Right ventricle myocardium inferior (tissue), 1 donor: ENCODE results near the gene GOLGA6D. TPM values are rescaled to one million over a fixed set of nuclear protein-coding genes. Genes with fewer than 3 reads are reported as not detected.
"Not testable (repeated sequence)": the region's sequence is repeated elsewhere in the genome, so short reads cannot be mapped to it uniquely, and the experiment has no call there.

Source experiments
- ATAC-seq: fragments of 200-7000 bp; cut with Tn5 transposase; one replicate; pipeline ENCODE4 v1.9.1; 2020; ENCODE audit warnings: mild to moderate bottlenecking, moderate library complexity
- DNase-seq: peaks from one replicate; pipeline ENCODE4 v3.0.0; 2021; ENCODE audit errors: missing footprints
- intact Hi-C: fragments of 100-400 bp; cut with DNase I; formaldehyde crosslinking; loops from one replicate; pipeline ENCODE4 v1.11.0; 2022
- long read RNA-seq: library from polyadenylated mRNA; unstranded; transcript quantifications from one replicate; pipeline ENCODE4 v2.0.0, GENCODE V29; 2021
- total RNA-seq: library from RNA; stranded (reverse); fragmentation: NEBNext Ultra II Directional; extraction: Animal tissue kit (Norgen Biotek cat#: 25700); gene quantifications from one replicate; pipeline ENCODE4 v1.2.1, GENCODE V29; 2021
- donor health status: DM: no; HTN: yes; CAD: no; lungs with severe emphysema.

GOLGA6D gene
- not detected for total RNA-seq
- long read RNA-seq = 0 reads

DNA sequence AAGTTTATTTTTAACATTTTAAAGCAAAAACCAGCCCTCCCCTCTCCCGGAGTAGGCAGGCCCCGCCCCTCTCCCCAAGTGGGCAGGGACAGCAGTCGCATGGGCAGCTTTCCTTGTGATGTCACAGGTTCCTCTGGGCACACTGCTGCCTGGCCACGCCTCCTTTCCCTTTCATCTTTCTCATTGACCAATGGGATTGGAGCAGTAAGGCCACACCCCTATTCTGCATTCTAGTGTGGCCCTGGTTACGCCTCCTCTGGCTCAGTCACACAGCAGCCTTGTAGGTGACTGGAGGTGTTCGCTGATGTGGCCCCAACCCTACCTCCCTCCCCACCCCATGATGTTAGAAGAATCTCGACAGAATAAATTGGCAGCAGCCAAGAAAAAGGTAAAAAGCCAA is at the start of gene GOLGA6D:
Gene GOLGA6D (plus strand): TSS at position 264 of the 400 bp plus-strand sequence. CDS start 41 bp downstream, at position 305.
- ATAC-seq, DNase-seq, intact Hi-C loops: not testable (repeated sequence)

- intact Hi-C loops = no loop called here
Observed at GRCh38 chr15:75233504-75234190, 49.0 kb upstream of the GOLGA6D start.

DNA sequence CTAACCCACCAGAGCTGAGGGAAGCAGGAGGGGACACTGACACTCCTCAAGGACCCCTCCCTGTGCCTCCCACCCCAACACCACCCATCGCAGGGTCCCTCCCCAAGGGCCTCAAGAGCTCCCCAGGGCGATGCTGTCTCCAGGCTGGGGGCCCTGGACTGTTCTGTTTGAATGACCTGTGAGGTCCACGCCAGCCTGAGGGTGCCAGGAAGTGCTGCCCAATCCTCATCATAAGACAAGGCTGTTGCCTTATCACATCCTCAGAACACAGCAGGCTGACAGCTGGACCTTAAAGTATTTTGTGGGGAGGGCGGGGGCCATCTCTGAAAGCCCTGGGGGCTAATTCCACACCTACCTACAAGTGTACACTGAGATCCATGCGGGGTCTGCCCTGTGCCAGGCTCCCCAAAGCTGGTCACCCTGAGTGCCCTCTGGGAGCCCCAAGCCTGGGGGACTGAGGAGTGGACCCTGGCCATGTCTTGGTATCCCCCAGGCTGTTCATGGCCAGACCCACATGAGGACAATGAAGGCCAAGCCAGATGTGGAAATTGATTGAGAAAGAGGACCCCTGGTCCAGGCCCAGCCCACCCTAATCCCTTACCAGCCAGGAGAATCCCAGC is 48.3 kb upstream of the GOLGA6D start:
- DNase-seq = peak; percentile 54
- intact Hi-C loops = no loop called here

More at GRCh38 chr15:75233504-75234190, 49.0 kb upstream of the GOLGA6D start:
- DNase-seq (peak; percentile 43), ATAC-seq (no peak)

DNA sequence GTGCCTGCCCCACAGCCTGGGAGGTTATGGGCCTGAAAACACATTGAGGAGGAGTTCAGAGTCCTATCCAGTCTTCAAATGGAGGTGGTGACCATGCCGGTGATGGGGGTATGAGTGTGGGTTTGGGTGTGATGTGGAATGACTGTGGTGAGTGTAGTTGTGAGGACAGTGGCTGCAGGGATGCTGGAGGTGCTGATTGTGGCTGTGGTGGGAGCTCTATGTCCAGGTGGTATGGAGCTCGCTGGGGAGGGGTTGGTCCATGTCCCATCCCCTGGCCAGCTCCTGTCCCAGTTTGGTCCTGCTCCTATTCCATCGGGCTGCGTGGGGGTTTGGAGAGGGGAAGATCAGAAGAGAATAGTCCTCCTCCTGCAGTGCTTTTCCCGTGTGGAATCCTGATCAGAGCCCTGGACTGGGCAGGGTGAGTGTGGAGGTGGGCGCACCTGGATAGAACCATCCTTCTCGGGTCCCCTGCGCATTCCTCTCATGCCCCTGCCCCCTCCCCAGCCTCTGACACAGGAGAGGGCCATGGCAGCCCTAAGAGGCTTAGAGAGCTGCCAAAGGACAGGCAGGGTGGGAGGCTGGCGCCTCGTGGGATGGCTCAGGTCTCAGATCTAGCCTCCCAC is 47.5 kb upstream of the GOLGA6D start:
- ATAC-seq (no peak), DNase-seq (peak; percentile 25)
- intact Hi-C loops = no loop called here

More for the DNA sequence above, 48.3 kb upstream of the GOLGA6D start:
- ATAC-seq = no peak

DNA sequence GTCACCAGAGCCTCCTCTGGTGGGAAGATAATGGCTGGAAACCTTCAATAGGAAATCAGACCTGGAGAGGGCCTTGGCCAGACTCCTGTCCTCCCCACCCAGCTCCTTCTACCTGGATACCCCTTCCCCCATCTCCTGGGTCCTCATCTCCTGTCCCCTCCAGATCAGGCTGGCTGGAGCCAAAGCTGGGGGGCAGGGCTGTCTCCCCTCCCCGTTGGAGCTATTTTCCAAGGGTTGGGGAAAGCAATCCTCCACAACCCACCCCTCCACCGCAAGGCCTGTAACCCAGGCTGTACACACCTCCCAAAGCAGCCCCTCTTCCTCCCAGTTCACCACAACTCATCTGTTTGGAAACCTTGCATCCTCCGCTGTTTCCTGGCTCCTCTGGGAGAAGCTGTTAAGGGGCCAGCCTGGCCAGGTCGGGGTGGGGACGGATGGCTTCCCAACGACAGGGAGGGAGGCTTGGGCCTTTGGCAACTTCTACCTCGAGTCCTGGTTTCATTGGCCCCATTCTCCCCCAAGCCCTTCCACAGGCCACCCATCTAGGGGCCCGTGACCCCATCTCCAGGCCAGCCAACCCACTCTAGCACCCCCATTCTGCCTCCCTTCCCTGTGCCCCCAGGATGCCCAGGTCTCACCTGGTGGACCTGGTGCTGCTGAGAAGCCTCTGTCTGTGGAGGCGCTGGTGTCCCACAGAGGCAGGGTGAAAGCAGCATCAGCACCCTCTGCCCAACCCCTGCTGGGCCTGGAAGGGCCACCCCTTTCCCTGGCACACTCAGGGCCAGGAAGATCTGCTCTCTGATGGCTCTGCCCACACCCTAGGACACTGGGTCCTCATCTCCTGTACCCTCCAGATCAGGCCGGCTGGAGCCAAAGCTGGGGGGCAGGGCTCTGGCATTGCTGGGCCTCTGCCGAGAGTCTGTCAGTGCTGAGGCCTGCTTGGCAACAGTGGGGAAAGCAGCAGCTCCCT is 46.6 kb upstream of the GOLGA6D start:
- DNase-seq = peak; percentile 71
- intact Hi-C loops = no loop called here
- peak; percentile 89 for ATAC-seq

GRCh38 chr15:75237316-75237982 is 45.2 kb upstream of the GOLGA6D start:
- intact Hi-C loops = no loop called here
- no peak for ATAC-seq

GRCh38 chr15:75238150-75238549 is 44.5 kb upstream of the GOLGA6D start:
- no peak for DNase-seq
- intact Hi-C loops = no loop called here
- ATAC-seq = no peak

More at GRCh38 chr15:75237316-75237982, 45.2 kb upstream of the GOLGA6D start:
- DNase-seq = peak; percentile 42

GRCh38 chr15:75245741-75246140 is 36.9 kb upstream of the GOLGA6D start:
- ATAC-seq, DNase-seq, intact Hi-C loops: not testable (repeated sequence)

DNA sequence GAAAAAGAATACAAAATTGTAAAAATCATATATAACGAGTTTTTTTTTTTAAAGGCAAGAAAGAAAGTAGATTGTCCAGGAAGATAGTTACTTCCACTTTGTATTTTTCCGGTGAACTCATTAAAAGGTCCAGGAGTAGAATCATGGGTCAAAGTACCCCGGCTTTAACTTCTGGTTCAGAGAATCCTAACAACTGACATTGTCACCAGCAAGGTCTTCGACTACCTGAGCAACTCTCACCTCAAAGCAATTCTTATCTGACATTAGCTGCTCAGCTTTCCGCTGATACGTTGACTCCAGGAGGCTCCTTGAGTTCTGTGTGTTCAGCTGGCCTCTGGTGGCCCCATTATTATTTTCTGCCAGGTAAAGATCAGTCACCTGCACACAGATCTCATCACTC is 33.6 kb upstream of the GOLGA6D start:
- ATAC-seq, intact Hi-C loops, DNase-seq: not testable (repeated sequence)

GRCh38 chr15:75249726-75250125 is 32.9 kb upstream of the GOLGA6D start:
- ATAC-seq (no peak), DNase-seq (no peak)
- intact Hi-C loops = no loop called here

DNA sequence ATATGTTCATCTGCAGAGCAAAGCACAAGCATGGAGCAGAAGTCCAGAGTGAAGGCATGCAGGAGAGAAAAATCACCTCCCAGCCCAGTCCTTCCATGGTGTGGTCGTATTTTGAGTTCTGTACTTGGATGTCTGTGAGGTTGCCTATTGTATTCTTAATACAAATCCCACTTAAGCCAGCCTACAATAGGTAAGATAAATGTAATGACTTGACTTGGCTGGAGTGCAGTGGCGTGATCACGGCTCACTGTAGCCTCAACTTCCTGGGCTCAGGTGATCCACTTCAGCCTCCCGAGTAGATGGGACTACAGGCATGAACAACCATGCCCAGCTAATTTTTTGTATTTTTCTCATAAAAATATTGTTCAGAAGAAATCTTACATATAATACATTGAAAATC is 31.3 kb upstream of the GOLGA6D start:
- DNase-seq, ATAC-seq, intact Hi-C loops: not testable (repeated sequence)

GRCh38 chr15:75252285-75252684 is 30.4 kb upstream of the GOLGA6D start:
- ATAC-seq, intact Hi-C loops, DNase-seq: not testable (repeated sequence)

GRCh38 chr15:75258034-75258433 is 24.6 kb upstream of the GOLGA6D start, which contains the start of gene GOLGA6C:
GOLGA6C (plus strand) TSS chr15:75258334; CDS start chr15:75258599, 265 bp downstream.
- DNase-seq, ATAC-seq, intact Hi-C loops: not testable (repeated sequence)

GRCh38 chr15:75258620-75259343 is 23.9 kb upstream of the GOLGA6D start:
- ATAC-seq, intact Hi-C loops: not testable (repeated sequence)
- peak; percentile 14 for DNase-seq

- ATAC-seq, intact Hi-C loops: not testable (repeated sequence)
Observed at GRCh38 chr15:75259873-75260272, 22.8 kb upstream of the GOLGA6D start.

DNA sequence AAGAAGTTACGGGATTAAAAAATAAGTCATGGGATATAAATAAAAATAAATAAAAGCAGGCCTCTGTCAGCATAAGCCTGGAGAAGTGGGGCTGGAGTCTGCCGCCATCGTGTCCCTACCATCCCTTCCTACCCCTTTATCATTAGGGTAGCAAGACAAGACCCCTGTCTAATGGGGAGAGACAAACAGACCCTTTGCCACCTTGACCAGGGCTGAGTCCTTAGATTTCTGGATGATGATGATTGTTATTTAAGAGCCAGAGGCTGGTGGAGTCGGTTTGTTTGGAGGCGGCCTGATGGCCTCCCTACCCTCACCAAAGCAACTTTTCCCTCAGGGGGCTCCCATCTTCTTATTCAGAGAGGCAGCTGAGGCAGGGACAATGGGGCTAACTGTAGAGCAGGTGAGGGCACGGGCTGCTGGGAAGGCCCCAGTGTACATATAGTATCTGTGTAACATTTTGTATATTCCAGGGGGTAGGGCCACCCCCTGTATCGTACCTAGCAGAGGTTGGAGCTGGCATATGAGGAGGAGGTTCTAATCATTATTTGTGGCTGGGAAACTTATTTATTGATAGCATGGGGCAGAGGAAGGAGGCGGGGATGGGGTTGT is 8.8 kb upstream of the GOLGA6D start:
- ATAC-seq, intact Hi-C loops, DNase-seq: not testable (repeated sequence)

More at GRCh38 chr15:75259873-75260272, 22.8 kb upstream of the GOLGA6D start:
- DNase-seq = not testable (repeated sequence)
